Endothelial cell (in vitro differentiated cells): Measurements from ENCODE around the gene PDE6D. TPM values are rescaled to one million over a fixed set of nuclear protein-coding genes. Genes with fewer than 3 reads are reported as not detected.

Source experiments
- DNase-seq: peaks from one replicate; pipeline ENCODE4 v3.0.0; 2021; ENCODE audit warnings: low spot score
- H3K27ac Mint-ChIP-seq: one replicate; pipeline ENCODE4 v1.8.0; 2021; ENCODE audit warnings: mixed read lengths, inconsistent platforms; ENCODE audit not compliant: unreplicated experiment
- H3K27me3 Mint-ChIP-seq: one replicate; pipeline ENCODE4 v1.8.0; 2021; ENCODE audit warnings: mild to moderate bottlenecking, moderate library complexity, mixed read lengths, inconsistent platforms; ENCODE audit not compliant: unreplicated experiment
- H3K36me3 Mint-ChIP-seq: one replicate; pipeline ENCODE4 v1.8.0; 2021; ENCODE audit warnings: mild to moderate bottlenecking, low read depth, mixed read lengths, inconsistent platforms; ENCODE audit not compliant: unreplicated experiment
- H3K4me1 Mint-ChIP-seq: one replicate; pipeline ENCODE4 v1.8.0; 2021; ENCODE audit warnings: mild to moderate bottlenecking, mixed read lengths, inconsistent platforms; ENCODE audit not compliant: unreplicated experiment
- H3K4me3 Mint-ChIP-seq: one replicate; pipeline ENCODE4 v1.8.0; 2021; ENCODE audit warnings: mild to moderate bottlenecking, mixed read lengths, inconsistent platforms; ENCODE audit not compliant: unreplicated experiment
- H3K9me3 Mint-ChIP-seq: one replicate; pipeline ENCODE4 v1.8.0; 2021; ENCODE audit warnings: mixed read lengths, inconsistent platforms; ENCODE audit not compliant: unreplicated experiment
- CTCF ChIP-seq: fragments of 200-600 bp; sonication (generic); IDR thresholded peaks from one replicate; pipeline ENCODE4 v1.5.0; 2021; ENCODE audit warnings: antibody characterized with exemption; ENCODE audit not compliant: unreplicated experiment
- total RNA-seq: library from RNA; stranded (reverse); fragmentation: NEBNext Ultra II Directional; extraction: Animal tissue kit (Norgen Biotek cat#: 25700); gene quantifications from one replicate; pipeline ENCODE4 v1.2.1, GENCODE V29; 2021; ENCODE audit not compliant: unreplicated experiment

Gene PDE6D
- total RNA-seq, 1 donor from 2014 or later: 29.3 TPM

GRCh38 chr2:231704017-231704416 is 77.1 kb downstream of the PDE6D start:
- TF ChIP-seq CTCF: no peak
- no peak overlapping the region for H3K27ac Mint-ChIP-seq
- H3K4me1 Mint-ChIP-seq: peaks cover 19% of the 10 kb centered on the region
- no peak for DNase-seq
- peaks cover 21% of the 10 kb centered on the region for H3K27me3 Mint-ChIP-seq
- H3K9me3 Mint-ChIP-seq: no peaks in the 10 kb centered on the region
- no peaks in the 10 kb centered on the region for H3K36me3 Mint-ChIP-seq
- peak overlapping the region; percentile 52 for H3K4me3 Mint-ChIP-seq

DNA sequence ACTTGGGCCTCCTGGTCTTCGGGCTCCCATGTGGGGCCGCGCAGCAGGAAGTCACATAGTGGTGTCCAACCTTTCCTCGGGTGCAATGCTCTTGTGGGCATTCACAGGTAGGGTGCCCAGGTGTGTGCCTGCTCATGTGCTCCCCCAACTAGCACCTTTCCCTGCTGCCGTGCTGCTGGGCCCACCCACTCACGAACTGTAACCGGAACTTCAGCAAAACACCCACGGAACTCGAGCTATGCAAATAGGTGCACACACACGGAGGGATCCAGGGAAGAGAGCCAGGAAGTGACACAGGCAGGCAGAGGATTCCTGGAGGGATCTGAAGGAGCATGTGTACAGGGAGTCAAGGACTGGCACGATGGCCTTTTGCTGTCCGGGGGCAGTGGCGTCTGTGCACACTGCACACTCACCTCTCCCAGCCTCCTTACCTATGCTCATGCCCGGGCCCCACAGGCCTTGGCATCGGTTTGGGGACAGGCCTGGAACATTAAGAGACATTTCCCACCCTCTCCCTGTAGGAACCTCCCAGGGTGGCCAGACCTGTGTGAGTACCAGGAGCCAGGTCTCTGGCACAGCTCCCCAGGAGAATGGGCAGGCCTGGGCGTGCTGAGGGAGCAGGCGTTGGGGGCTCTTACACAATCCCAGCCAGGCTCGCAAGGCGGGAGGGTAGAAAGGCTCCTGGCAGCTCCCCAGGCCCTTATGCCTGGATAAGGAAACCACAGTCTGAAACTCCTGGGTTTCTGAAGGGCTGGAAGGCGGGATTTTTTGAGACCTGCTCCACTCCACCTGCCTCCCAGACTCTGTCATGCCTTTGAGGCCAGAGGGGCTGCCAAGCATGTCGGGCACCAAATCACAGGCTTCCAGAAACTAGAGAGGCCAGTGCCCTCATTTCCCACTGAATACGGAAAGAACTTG is 79.4 kb downstream of the PDE6D start:
- no peak overlapping the region for H3K27ac Mint-ChIP-seq
- H3K4me1 Mint-ChIP-seq: peaks cover 15% of the 10 kb centered on the region
- no peaks in the 10 kb centered on the region for H3K9me3 Mint-ChIP-seq
- no peak overlapping the region for H3K4me3 Mint-ChIP-seq
- peaks cover 10% of the 10 kb centered on the region for H3K27me3 Mint-ChIP-seq
- no peaks in the 10 kb centered on the region for H3K36me3 Mint-ChIP-seq
- no peak for DNase-seq
- TF ChIP-seq CTCF: no peak

- Mint-ChIP-seq H3K4me3 (no peak overlapping the region), H3K9me3 (no peaks in the 10 kb centered on the region), H3K4me1 (peaks cover 6% of the 10 kb centered on the region), H3K27ac (no peak overlapping the region), H3K36me3 (no peaks in the 10 kb centered on the region), H3K27me3 (no peaks in the 10 kb centered on the region)
- DNase-seq: no peak
- no peak for TF ChIP-seq CTCF
Measured at GRCh38 chr2:231699006-231699405, 82.1 kb downstream of the PDE6D start.

DNA sequence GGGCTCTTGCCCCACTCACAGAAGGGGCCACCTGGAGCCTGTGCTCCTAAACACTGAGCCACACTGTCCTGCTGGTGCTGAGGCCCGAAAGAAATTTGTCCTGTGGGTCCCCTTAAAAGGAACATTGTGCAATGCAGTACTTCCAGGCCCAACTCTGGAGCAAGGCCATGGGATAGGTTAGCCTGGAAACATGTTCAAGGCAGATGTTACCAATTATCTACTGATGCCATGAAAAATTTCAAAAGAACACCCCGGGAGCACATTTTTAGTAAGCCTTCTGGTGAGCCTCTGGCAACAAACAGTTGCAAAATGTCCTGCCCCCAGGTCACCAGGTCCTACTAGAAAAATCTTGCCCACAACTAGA is 85.1 kb downstream of the PDE6D start:
- TF ChIP-seq CTCF: no peak
- Mint-ChIP-seq H3K27ac (no peak overlapping the region), H3K4me1 (peaks cover 4% of the 10 kb centered on the region), H3K27me3 (peaks cover 4% of the 10 kb centered on the region), H3K36me3 (no peaks in the 10 kb centered on the region), H3K9me3 (no peaks in the 10 kb centered on the region), H3K4me3 (no peak overlapping the region)
- no peak for DNase-seq

DNA sequence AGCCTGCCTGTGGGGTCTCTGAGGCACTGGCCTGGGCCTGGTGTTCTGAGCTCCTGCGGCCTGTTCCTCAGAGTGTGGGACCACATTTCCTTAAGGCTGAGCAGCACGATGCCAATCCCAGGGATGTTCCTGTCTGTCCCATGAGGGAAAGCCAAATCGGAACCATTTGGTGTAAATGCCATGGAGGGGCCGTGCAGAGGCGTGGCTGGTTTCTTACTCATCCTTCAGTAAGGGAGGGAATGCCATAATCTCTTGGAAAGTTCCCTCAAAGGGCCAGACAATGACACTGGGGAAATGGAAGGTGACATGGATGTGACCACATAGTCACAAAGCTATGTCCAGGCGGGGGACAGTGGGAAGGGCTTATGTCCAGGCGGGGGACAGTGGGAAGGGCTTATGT is 87.1 kb downstream of the PDE6D start:
- Mint-ChIP-seq H3K4me1 (peaks cover 4% of the 10 kb centered on the region), H3K9me3 (no peaks in the 10 kb centered on the region), H3K27ac (peak overlapping the region; percentile 27), H3K36me3 (no peaks in the 10 kb centered on the region), H3K27me3 (peaks cover 7% of the 10 kb centered on the region), H3K4me3 (peak overlapping the region; percentile 35)
- no peak for DNase-seq
- TF ChIP-seq CTCF: no peak
